Measurements from ENCODE around the gene RPA3.

GRCh38 chr7:7746458-7746857, 28.1 kb upstream of the RPA3 start:
- TF ChIP-seq SRF (IDR thresholded peaks at IDR 0.05; ENCODE audit: low read depth) (no peak), TCF7L2 (IDR thresholded peaks at IDR 0.05; ENCODE audit: borderline replicate concordance, extremely low read depth, insufficient read depth, insufficient read length) (no peak)
- TF ChIP-seq, protein P1, sequence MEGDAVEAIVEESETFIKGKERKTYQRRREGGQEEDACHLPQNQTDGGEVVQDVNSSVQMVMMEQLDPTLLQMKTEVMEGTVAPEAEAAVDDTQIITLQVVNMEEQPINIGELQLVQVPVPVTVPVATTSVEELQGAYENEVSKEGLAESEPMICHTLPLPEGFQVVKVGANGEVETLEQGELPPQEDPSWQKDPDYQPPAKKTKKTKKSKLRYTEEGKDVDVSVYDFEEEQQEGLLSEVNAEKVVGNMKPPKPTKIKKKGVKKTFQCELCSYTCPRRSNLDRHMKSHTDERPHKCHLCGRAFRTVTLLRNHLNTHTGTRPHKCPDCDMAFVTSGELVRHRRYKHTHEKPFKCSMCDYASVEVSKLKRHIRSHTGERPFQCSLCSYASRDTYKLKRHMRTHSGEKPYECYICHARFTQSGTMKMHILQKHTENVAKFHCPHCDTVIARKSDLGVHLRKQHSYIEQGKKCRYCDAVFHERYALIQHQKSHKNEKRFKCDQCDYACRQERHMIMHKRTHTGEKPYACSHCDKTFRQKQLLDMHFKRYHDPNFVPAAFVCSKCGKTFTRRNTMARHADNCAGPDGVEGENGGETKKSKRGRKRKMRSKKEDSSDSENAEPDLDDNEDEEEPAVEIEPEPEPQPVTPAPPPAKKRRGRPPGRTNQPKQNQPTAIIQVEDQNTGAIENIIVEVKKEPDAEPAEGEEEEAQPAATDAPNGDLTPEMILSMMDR (IDR thresholded peaks at IDR 0.05 in 2 of 3, conservative IDR thresholded peaks at IDR 0.05 in 1 of 3; ENCODE audit: borderline replicate concordance in 1 of 3, insufficient read depth in 1 of 3, low read depth in 2 of 3, low read length in 2 of 3): no peak

Data from HCT116 (cell line).